Measurements from ENCODE around the gene CLDN6. TPM values are rescaled to one million over a fixed set of nuclear protein-coding genes. Genes with fewer than 3 reads are reported as not detected.

Gene CLDN6
- total RNA-seq, 1 experiment from 2014 or later, result 0.49 TPM

DNA sequence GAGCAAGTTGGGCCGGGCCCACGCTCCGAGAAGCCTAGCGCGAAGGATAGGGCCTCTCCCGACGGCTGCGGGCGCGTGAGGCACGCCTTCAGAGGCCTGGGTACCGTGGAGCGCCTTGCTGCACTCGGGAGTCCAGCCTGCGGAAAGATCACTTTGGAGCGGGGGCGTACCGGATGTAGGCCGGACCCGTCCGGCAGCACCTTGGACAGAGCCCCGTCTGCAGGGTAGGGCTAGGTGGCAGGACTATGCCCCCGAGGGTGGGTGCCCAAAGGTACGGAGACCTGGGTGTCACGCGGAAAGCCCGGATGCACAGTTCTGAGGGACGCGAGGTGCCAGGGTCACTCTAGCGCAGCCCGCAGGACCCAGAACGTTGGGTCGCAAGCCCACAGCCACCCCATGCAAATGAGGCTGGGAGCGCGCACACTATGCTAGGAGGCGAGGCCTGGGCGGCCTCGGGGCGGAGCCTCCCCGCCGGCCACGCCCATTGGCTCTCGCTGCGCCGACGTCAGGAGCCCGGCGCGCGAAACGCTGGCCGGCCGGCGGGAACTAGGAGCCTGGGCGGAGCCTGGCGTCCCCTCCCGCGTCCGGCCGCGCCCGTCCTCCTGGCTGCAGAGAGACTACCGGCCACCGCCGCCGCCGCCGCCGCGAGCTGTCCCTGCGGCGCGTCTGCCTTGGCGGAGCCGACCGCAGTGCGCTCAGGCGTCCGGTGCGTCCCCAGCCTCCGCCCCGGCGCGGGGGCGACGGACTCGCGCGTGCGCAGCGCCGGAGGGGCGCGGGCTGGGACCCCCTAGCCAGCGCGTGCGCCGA is 49.0 kb downstream of the CLDN6 start, which contains the start of gene PAQR4 (continued):
- no peak for TF ChIP-seq REST (IDR thresholded peaks at IDR 0.05; ENCODE audit: low read depth)
- no peak for TF ChIP-seq EGR1 (IDR thresholded peaks at IDR 0.05; ENCODE audit: low read depth)

DNA sequence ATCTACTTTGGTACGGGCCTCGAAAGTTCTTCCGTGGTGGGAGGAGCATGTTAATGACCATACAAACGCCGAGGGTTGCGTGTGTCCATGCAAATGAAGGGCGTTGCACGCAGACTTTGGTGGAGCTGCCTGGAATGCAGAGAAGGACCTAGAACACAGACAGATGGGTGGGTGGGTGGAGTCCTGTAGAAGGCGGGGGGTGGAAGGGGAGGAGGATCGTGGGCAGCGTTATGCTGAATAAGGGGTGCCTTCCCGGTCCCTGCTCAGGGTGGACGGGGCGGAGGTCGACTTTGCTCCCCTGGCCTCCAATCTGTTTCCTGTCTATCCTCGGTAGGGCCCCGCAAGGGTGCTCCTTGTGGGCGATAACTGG is 49.6 kb downstream of the CLDN6 start:
- Histone ChIP-seq H4K20me1 (ENCODE audit: insufficient read depth) (peaks cover 6% of the 10 kb centered on the region; the same call in 1 of the 2 replicates), H3K27ac (ENCODE audit: low read depth, low read length) (peak overlapping the region; percentile 95), H3K4me2 (ENCODE audit: low read length) (peak overlapping the region; percentile 89), H3K36me3 (ENCODE audit: control insufficient read depth in 1 of 2, insufficient read depth in 2 of 2, low read length in 2 of 2) (peaks cover 0 to 4% of the 10 kb centered on the region in 2 experiments; a peak in 1 of 4 replicates), H3K27me3 (ENCODE audit: insufficient read depth, low read length) (no peaks in the 10 kb centered on the region), H3K79me2 (ENCODE audit: insufficient read depth, low read length) (peaks cover 27% of the 10 kb centered on the region), H2AFZ (ENCODE audit: low read depth, low read length, poor library complexity, severe bottlenecking) (no peak overlapping the region), H3K4me1 (ENCODE audit: control insufficient read depth in 1 of 2, insufficient read depth in 2 of 2, low read length in 2 of 2) (peaks cover 19 to 60% of the 10 kb centered on the region in 2 experiments), H3K9ac (ENCODE audit: low read length) (peak overlapping the region; percentile 91), H3K9me2 (ENCODE audit: insufficient read depth) (no peaks in the 10 kb centered on the region), H3K4me3 (replicated peaks in 1 of 2; ENCODE audit: low read depth in 1 of 2, low read length in 2 of 2) (peak overlapping the region; percentile 53 to 66), H3K9me3 (ENCODE audit: control insufficient read depth in 1 of 2, insufficient read depth in 1 of 2, low read depth in 1 of 2, low read length in 2 of 2) (no peaks in the 10 kb centered on the region)
- no TSS peak for BruUV-seq (replicated peaks)
- DNase-seq (ENCODE audit: low read depth, low spot score) (peak; percentile 63), ATAC-seq (no peak)
- ChIA-PET RAD21 (ENCODE audit: low non-redundant PET in 1 of 2, low total read pairs in 2 of 2, uncharacterized antibody in 2 of 2, unreplicated experiment in 2 of 2) (no interaction called here), CTCF (no interaction called here), POLR2A (interaction anchor here (1.1 to 2.4 kb wide), 2 partner anchors 14 to 53 kb away, joined by 3 to 12 read pairs; partner anchors contain the start of gene TNFRSF12A)
- intact Hi-C loops (cut with micrococcal nuclease), result no loop called here
- no peak for TF ChIP-seq REST (IDR thresholded peaks at IDR 0.05; ENCODE audit: low read depth)
- no peak for TF ChIP-seq ZNF274 (IDR thresholded peaks at IDR 0.05; ENCODE audit: low read depth, low read length)
- no peak for TF ChIP-seq ZBTB33 (IDR thresholded peaks at IDR 0.05; ENCODE audit: extremely low read depth, insufficient replicate concordance, low read length)
- no peak for TF ChIP-seq YY1 (IDR thresholded peaks at IDR 0.05; ENCODE audit: extremely low read depth, insufficient replicate concordance, low read depth, low read length)
- no peak for TF ChIP-seq EZH2phosphoT487 (IDR thresholded peaks at IDR 0.05; ENCODE audit: borderline replicate concordance)
- TF ChIP-seq POLR2AphosphoS5 (IDR thresholded peaks at IDR 0.05; ENCODE audit: low read depth, low read length), result no peak
- no peak for TF ChIP-seq SIN3A (IDR thresholded peaks at IDR 0.05; ENCODE audit: low read depth)

All from HCT116 (cell line).